UCSD-AML1 (cell line): ENCODE measurements around the gene KLHL5.
"Not testable (repeated sequence)": the region's sequence is repeated elsewhere in the genome, so short reads cannot be mapped to it uniquely, and the experiment has no call there.

Experiments used
- DNase-seq: peaks from one replicate; lab custom pipeline; 2025; ENCODE audit not compliant: unreplicated experiment; lab: John Stamatoyannopoulos, UW

Gene KLHL5

GRCh38 chr4:39102297-39102696 lies 40.3 kb downstream of the KLHL5 start:
- no peak for DNase-seq

- no peak for DNase-seq
Measured at GRCh38 chr4:39103291-39103690, 41.3 kb downstream of the KLHL5 start.

GRCh38 chr4:39104255-39104654 lies 42.2 kb downstream of the KLHL5 start:
- no peak for DNase-seq

- DNase-seq: no peak
Measured at GRCh38 chr4:39106011-39106410, 44.0 kb downstream of the KLHL5 start.

- DNase-seq: no peak
Measured at GRCh38 chr4:39114436-39114835, 52.4 kb downstream of the KLHL5 start.

- DNase-seq: no peak
Measured at GRCh38 chr4:39118034-39118658, 56.1 kb downstream of the KLHL5 start.

GRCh38 chr4:39120418-39120817 lies 58.4 kb downstream of the KLHL5 start:
- no peak for DNase-seq

GRCh38 chr4:39124885-39125599 lies 63.0 kb downstream of the KLHL5 start:
- no peak for DNase-seq

GRCh38 chr4:39125600-39125985 lies 63.6 kb downstream of the KLHL5 start:
- DNase-seq: no peak

GRCh38 chr4:39126256-39127095 lies 64.4 kb downstream of the KLHL5 start:
- DNase-seq: no peak

- DNase-seq: no peak
Measured at GRCh38 chr4:39133623-39134022, 71.6 kb downstream of the KLHL5 start.

GRCh38 chr4:39134683-39135306 lies 72.8 kb downstream of the KLHL5 start:
- no peak for DNase-seq

- DNase-seq: not testable (repeated sequence)
Measured at GRCh38 chr4:39138227-39138626, 76.2 kb downstream of the KLHL5 start.

- DNase-seq: no peak
Measured at GRCh38 chr4:39146211-39146610, 84.2 kb downstream of the KLHL5 start.

GRCh38 chr4:39154009-39154408 lies 92.0 kb downstream of the KLHL5 start:
- no peak for DNase-seq

- no peak for DNase-seq
Measured at GRCh38 chr4:39157520-39157919, 95.5 kb downstream of the KLHL5 start.

- DNase-seq: no peak
Measured at GRCh38 chr4:39166177-39166576, 104.1 kb downstream of the KLHL5 start.

- no peak for DNase-seq
Measured at GRCh38 chr4:39166669-39167068, 104.6 kb downstream of the KLHL5 start.

- DNase-seq: no peak
Measured at GRCh38 chr4:39169426-39169825, 107.4 kb downstream of the KLHL5 start.

- DNase-seq: no peak
Measured at GRCh38 chr4:39170301-39170700, 108.3 kb downstream of the KLHL5 start.
